Measurements from ENCODE around the gene NCAPG2.

Gene NCAPG2

DNA sequence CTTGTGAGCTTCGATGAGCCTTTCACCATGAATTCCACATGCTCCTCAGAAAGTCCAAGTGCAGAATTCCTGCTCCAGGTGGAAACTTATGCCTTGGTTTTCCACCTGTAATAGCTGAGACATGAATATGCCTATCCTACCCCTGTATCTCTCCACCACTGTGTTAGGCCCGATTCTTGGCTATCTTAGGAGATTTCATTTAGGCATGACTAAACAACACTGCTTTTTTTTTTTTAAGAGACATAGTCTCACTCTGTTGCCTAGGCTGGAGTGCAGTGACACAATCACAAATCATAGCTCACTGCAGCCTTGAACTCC, 57.2 kb downstream of the NCAPG2 start:
- no CpG with 5 or more reads among the region's 2 CpGs for whole genome bisulfite sequencing (ENCODE audit: extremely low coverage, insufficient coverage, insufficient read length)
- Histone ChIP-seq H3K18ac (ENCODE audit: low read length) (no peak overlapping the region), H4K8ac (ENCODE audit: low read depth, low read length) (no peak overlapping the region), H3K79me2 (ENCODE audit: control insufficient read depth, insufficient read depth, low read length, poor library complexity) (no peaks in the 10 kb centered on the region), H2AFZ (ENCODE audit: insufficient read depth, low read length, poor library complexity) (no peak overlapping the region), H3K9me3 (ENCODE audit: insufficient read depth, low read depth, low read length) (peaks cover 2% of the 10 kb centered on the region), H2BK5ac (ENCODE audit: low read depth, low read length, poor library complexity) (no peak overlapping the region), H3K14ac (ENCODE audit: low read length) (no peak overlapping the region), H3K79me1 (ENCODE audit: low read length) (no peaks in the 10 kb centered on the region), H3K4me1 (ENCODE audit: control insufficient read depth in 1 of 2, insufficient read depth in 2 of 2, low read length in 2 of 2) (no peaks in the 10 kb centered on the region), H2BK120ac (ENCODE audit: insufficient read depth, low read length, poor library complexity) (no peak overlapping the region), H3K9ac (ENCODE audit: low read length) (no peak overlapping the region), H4K12ac (ENCODE audit: low read depth, low read length) (no peak overlapping the region), H3K4me2 (ENCODE audit: low read length) (no peak overlapping the region), H2BK12ac (ENCODE audit: low read length) (no peak overlapping the region), H3K23ac (ENCODE audit: low read length) (no peak overlapping the region), H3K4ac (ENCODE audit: low read depth, low read length) (no peak overlapping the region), H4K91ac (ENCODE audit: low read depth, low read length) (no peak overlapping the region), H3K27ac (ENCODE audit: low read depth, low read length) (no peak overlapping the region), H3K4me3 (ENCODE audit: low read depth, low read length) (no peak overlapping the region), H3K27me3 (ENCODE audit: insufficient read depth, low read length) (no peaks in the 10 kb centered on the region), H3K36me3 (ENCODE audit: control insufficient read depth in 1 of 2, insufficient read depth in 2 of 2, low read length in 2 of 2) (peaks cover 25 to 39% of the 10 kb centered on the region in 2 experiments), H2AK5ac (ENCODE audit: low read length) (no peak overlapping the region)
- no peak for DNase-seq

GRCh38 chr7:158646766-158647474, 57.7 kb downstream of the NCAPG2 start:
- no CpG with 5 or more reads among the region's 7 CpGs for WGBS (ENCODE audit: extremely low coverage, insufficient coverage, insufficient read length)
- Histone ChIP-seq H2BK12ac (ENCODE audit: low read length) (no peak overlapping the region), H4K12ac (ENCODE audit: low read depth, low read length) (no peak overlapping the region), H3K14ac (ENCODE audit: low read length) (no peak overlapping the region), H2AFZ (ENCODE audit: insufficient read depth, low read length, poor library complexity) (no peak overlapping the region), H3K27ac (ENCODE audit: low read depth, low read length) (no peak overlapping the region), H2BK5ac (ENCODE audit: low read depth, low read length, poor library complexity) (no peak overlapping the region), H3K4me1 (ENCODE audit: control insufficient read depth in 1 of 2, insufficient read depth in 2 of 2, low read length in 2 of 2) (no peaks in the 10 kb centered on the region), H2BK120ac (ENCODE audit: insufficient read depth, low read length, poor library complexity) (no peak overlapping the region), H4K91ac (ENCODE audit: low read depth, low read length) (no peak overlapping the region), H3K79me1 (ENCODE audit: low read length) (no peaks in the 10 kb centered on the region), H2AK5ac (ENCODE audit: low read length) (no peak overlapping the region), H3K79me2 (ENCODE audit: control insufficient read depth, insufficient read depth, low read length, poor library complexity) (no peaks in the 10 kb centered on the region), H3K23ac (ENCODE audit: low read length) (no peak overlapping the region), H3K36me3 (ENCODE audit: control insufficient read depth in 1 of 2, insufficient read depth in 2 of 2, low read length in 2 of 2) (peaks cover 22 to 36% of the 10 kb centered on the region in 2 experiments), H3K27me3 (ENCODE audit: insufficient read depth, low read length) (no peaks in the 10 kb centered on the region), H3K18ac (ENCODE audit: low read length) (no peak overlapping the region), H3K9me3 (ENCODE audit: insufficient read depth, low read depth, low read length) (peaks cover 2% of the 10 kb centered on the region), H3K4me2 (ENCODE audit: low read length) (no peak overlapping the region), H3K9ac (ENCODE audit: low read length) (no peak overlapping the region), H4K8ac (ENCODE audit: low read depth, low read length) (no peak overlapping the region), H3K4ac (ENCODE audit: low read depth, low read length) (no peak overlapping the region), H3K4me3 (ENCODE audit: low read depth, low read length) (no peak overlapping the region)
- DNase-seq, result no peak

DNA sequence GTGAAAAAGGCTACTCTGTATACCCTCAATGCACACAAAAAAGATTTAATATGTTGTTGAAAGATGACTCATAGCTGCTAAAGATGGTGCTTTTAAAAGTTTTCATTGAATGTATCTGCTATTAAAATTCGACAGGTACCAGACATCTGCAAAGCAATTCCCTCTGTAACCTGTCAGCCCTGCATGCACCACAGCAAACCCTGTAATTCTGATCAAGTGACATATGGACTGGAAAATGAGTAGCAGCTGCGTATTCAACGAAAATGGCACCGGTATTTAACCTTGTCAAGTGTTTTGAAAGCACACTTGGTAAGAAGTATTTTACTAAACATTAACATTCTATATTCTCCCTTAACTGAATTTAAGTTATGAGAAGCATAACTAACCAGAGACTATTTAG, 58.8 kb downstream of the NCAPG2 start:
- Histone ChIP-seq H3K4ac (ENCODE audit: low read depth, low read length) (no peak overlapping the region), H2AFZ (ENCODE audit: insufficient read depth, low read length, poor library complexity) (no peak overlapping the region), H2AK5ac (ENCODE audit: low read length) (no peak overlapping the region), H4K91ac (ENCODE audit: low read depth, low read length) (no peak overlapping the region), H2BK12ac (ENCODE audit: low read length) (no peak overlapping the region), H3K4me1 (ENCODE audit: control insufficient read depth in 1 of 2, insufficient read depth in 2 of 2, low read length in 2 of 2) (no peaks in the 10 kb centered on the region), H3K9me3 (ENCODE audit: insufficient read depth, low read depth, low read length) (peaks cover 2% of the 10 kb centered on the region), H3K79me1 (ENCODE audit: low read length) (no peaks in the 10 kb centered on the region), H3K23ac (ENCODE audit: low read length) (no peak overlapping the region), H3K14ac (ENCODE audit: low read length) (no peak overlapping the region), H3K4me2 (ENCODE audit: low read length) (no peak overlapping the region), H4K12ac (ENCODE audit: low read depth, low read length) (no peak overlapping the region), H3K27ac (ENCODE audit: low read depth, low read length) (no peak overlapping the region), H3K36me3 (ENCODE audit: control insufficient read depth in 1 of 2, insufficient read depth in 2 of 2, low read length in 2 of 2) (peaks cover 22 to 30% of the 10 kb centered on the region in 2 experiments), H3K18ac (ENCODE audit: low read length) (no peak overlapping the region), H2BK120ac (ENCODE audit: insufficient read depth, low read length, poor library complexity) (no peak overlapping the region), H3K27me3 (ENCODE audit: insufficient read depth, low read length) (no peaks in the 10 kb centered on the region), H3K79me2 (ENCODE audit: control insufficient read depth, insufficient read depth, low read length, poor library complexity) (no peaks in the 10 kb centered on the region), H2BK5ac (ENCODE audit: low read depth, low read length, poor library complexity) (no peak overlapping the region), H3K4me3 (ENCODE audit: low read depth, low read length) (no peak overlapping the region), H4K8ac (ENCODE audit: low read depth, low read length) (no peak overlapping the region), H3K9ac (ENCODE audit: low read length) (no peak overlapping the region)
- DNase-seq, result no peak
- WGBS (ENCODE audit: extremely low coverage, insufficient coverage, insufficient read length), result no CpG with 5 or more reads among the region's 4 CpGs

- H3K14ac ChIP-seq (ENCODE audit: low read length), result no peak overlapping the region
- no peak overlapping the region for H2BK12ac ChIP-seq (ENCODE audit: low read length)
- no peak overlapping the region for H4K8ac ChIP-seq (ENCODE audit: low read depth, low read length)
- no peak overlapping the region for H3K23ac ChIP-seq (ENCODE audit: low read length)
- H3K18ac ChIP-seq (ENCODE audit: low read length), result no peak overlapping the region
- DNase-seq, result no peak
- H2BK120ac ChIP-seq (ENCODE audit: insufficient read depth, low read length, poor library complexity), result no peak overlapping the region
- no peak overlapping the region for H3K4ac ChIP-seq (ENCODE audit: low read depth, low read length)
- no peak overlapping the region for H3K4me2 ChIP-seq (ENCODE audit: low read length)
- H3K36me3 ChIP-seq (ENCODE audit: control insufficient read depth in 1 of 2, insufficient read depth in 2 of 2, low read length in 2 of 2), result peaks cover 24 to 37% of the 10 kb centered on the region in 2 experiments
- H2AK5ac ChIP-seq (ENCODE audit: low read length), result no peak overlapping the region
- no peak overlapping the region for H2BK5ac ChIP-seq (ENCODE audit: low read depth, low read length, poor library complexity)
- no peaks in the 10 kb centered on the region for H3K79me2 ChIP-seq (ENCODE audit: control insufficient read depth, insufficient read depth, low read length, poor library complexity)
- no peaks in the 10 kb centered on the region for H3K79me1 ChIP-seq (ENCODE audit: low read length)
- WGBS (ENCODE audit: extremely low coverage, insufficient coverage, insufficient read length), result no CpG with 5 or more reads among the region's 4 CpGs
- no peaks in the 10 kb centered on the region for H3K27me3 ChIP-seq (ENCODE audit: insufficient read depth, low read length)
- no peaks in the 10 kb centered on the region for H3K4me1 ChIP-seq (ENCODE audit: control insufficient read depth in 1 of 2, insufficient read depth in 2 of 2, low read length in 2 of 2)
- no peak overlapping the region for H4K12ac ChIP-seq (ENCODE audit: low read depth, low read length)
- no peak overlapping the region for H2AFZ ChIP-seq (ENCODE audit: insufficient read depth, low read length, poor library complexity)
- no peaks in the 10 kb centered on the region for H3K9me3 ChIP-seq (ENCODE audit: insufficient read depth, low read depth, low read length)
- H3K4me3 ChIP-seq (ENCODE audit: low read depth, low read length), result no peak overlapping the region
- H4K91ac ChIP-seq (ENCODE audit: low read depth, low read length), result no peak overlapping the region
- no peak overlapping the region for H3K27ac ChIP-seq (ENCODE audit: low read depth, low read length)
- H3K9ac ChIP-seq (ENCODE audit: low read length), result no peak overlapping the region
Observed at GRCh38 chr7:158642149-158642548, 62.5 kb downstream of the NCAPG2 start.

Data from trophoblast cell (in vitro differentiated cells and primary cell).